IMR-90 (cell line): ENCODE measurements around the gene C17orf107.

ENCODE experiments used
- BHLHE40 ChIP-seq: fragments of 150-350 bp; IDR thresholded peaks from 2 replicates; pipeline ENCODE4 v1.6.1; 2016; ENCODE audit warnings: mild to moderate bottlenecking, low read depth, low read length
- CEBPB ChIP-seq: IDR thresholded peaks from 2 replicates; pipeline ENCODE4 v1.6.1; 2012; ENCODE audit warnings: low read depth, low read length, improper control_type of control experiment
- CTCF ChIP-seq: conservative IDR thresholded peaks from 2 replicates; pipeline ENCODE4 v1.5.1; 2012; ENCODE audit warnings: mild to moderate bottlenecking, low read depth, low read length, improper control_type of control experiment
- MAFK ChIP-seq: IDR thresholded peaks from 2 replicates; pipeline ENCODE4 v1.6.1; 2012; ENCODE audit warnings: low read depth, low read length, improper control_type of control experiment
- MAZ ChIP-seq: IDR thresholded peaks from 2 replicates; pipeline ENCODE4 v1.6.1; 2012; ENCODE audit warnings: low read depth, mild to moderate bottlenecking, low read length, improper control_type of control experiment, moderate library complexity, borderline replicate concordance
- MXI1 ChIP-seq: IDR thresholded peaks from 2 replicates; pipeline ENCODE4 v1.6.1; 2012; ENCODE audit warnings: low read depth, mild to moderate bottlenecking, low read length, moderate library complexity, borderline replicate concordance
- NFE2L2 ChIP-seq: fragments of 150-350 bp; IDR thresholded peaks from 2 replicates; pipeline ENCODE4 v1.6.1; 2016; ENCODE audit warnings: low read depth, mild to moderate bottlenecking, low read length
- POLR2A ChIP-seq: IDR thresholded peaks from 2 replicates; pipeline ENCODE4 v1.6.1; 2012; ENCODE audit warnings: mild to moderate bottlenecking, low read depth, low read length
- RAD21 ChIP-seq: IDR thresholded peaks from 2 replicates; pipeline ENCODE4 v1.6.1; 2012; ENCODE audit warnings: low read length, improper control_type of control experiment
- RCOR1 ChIP-seq: IDR thresholded peaks from 2 replicates; pipeline ENCODE4 v1.6.1; 2012; ENCODE audit warnings: mild to moderate bottlenecking, low read length, improper control_type of control experiment; ENCODE audit not compliant: insufficient replicate concordance
- RFX5 ChIP-seq: IDR thresholded peaks from 2 replicates; pipeline ENCODE4 v1.8.0; 2012; ENCODE audit warnings: low read depth, mild to moderate bottlenecking, low read length, moderate library complexity
- SMC3 ChIP-seq: fragments of 150-350 bp; IDR thresholded peaks from 2 replicates; pipeline ENCODE4 v1.6.1; 2016; ENCODE audit warnings: low read depth, mild to moderate bottlenecking, antibody characterized with exemption, low read length, moderate library complexity
- USF2 ChIP-seq: fragments of 150-350 bp; IDR thresholded peaks from 2 replicates; pipeline ENCODE4 v1.6.1; 2017; ENCODE audit warnings: mild to moderate bottlenecking, antibody characterized with exemption, low read length, low read depth
- TF ChIP-seq, protein P1 (sequence below): fragments of 150-350 bp; IDR thresholded peaks from 2 replicates; pipeline ENCODE4 v1.6.1; 2016; ENCODE audit warnings: low read depth, mild to moderate bottlenecking, low read length, moderate library complexity, borderline replicate concordance

DNA sequence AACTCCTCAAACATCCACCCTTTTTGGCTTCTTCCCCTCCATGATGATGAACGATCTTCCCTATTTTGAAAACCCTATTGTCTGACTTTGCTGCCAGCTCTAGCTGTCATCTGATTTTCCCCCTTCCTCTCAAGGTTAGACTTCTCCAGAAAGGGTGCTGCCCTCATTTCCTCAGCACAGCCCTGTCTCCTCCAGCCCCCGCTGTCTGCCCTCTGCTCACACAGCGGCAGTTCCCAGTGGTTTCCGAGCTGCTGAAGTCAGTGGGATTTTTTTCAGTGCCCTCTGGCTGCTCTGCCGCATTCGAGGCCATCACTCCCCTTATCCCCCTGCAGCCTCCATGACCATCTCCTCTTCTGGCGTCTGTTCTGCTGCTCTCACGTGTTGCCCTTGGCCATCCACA is 26.6 kb upstream of the C17orf107 start:
- no peak for TF ChIP-seq CTCF
- TF ChIP-seq MXI1 = no peak
- no peak for TF ChIP-seq CEBPB
- no peak for TF ChIP-seq RCOR1
- no peak for TF ChIP-seq POLR2A
- no peak for TF ChIP-seq SMC3
- TF ChIP-seq, protein P1, sequence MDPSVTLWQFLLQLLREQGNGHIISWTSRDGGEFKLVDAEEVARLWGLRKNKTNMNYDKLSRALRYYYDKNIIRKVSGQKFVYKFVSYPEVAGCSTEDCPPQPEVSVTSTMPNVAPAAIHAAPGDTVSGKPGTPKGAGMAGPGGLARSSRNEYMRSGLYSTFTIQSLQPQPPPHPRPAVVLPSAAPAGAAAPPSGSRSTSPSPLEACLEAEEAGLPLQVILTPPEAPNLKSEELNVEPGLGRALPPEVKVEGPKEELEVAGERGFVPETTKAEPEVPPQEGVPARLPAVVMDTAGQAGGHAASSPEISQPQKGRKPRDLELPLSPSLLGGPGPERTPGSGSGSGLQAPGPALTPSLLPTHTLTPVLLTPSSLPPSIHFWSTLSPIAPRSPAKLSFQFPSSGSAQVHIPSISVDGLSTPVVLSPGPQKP = no peak
- no peak for TF ChIP-seq MAZ
- TF ChIP-seq BHLHE40 = no peak
- TF ChIP-seq NFE2L2 = no peak
- TF ChIP-seq USF2 = no peak
- TF ChIP-seq MAFK = no peak
- TF ChIP-seq RAD21 = no peak
- no peak for TF ChIP-seq RFX5
